IMR-90 (cell line): ENCODE data around the gene MPL. TPM values are rescaled to one million over a fixed set of nuclear protein-coding genes. Genes with fewer than 3 reads are reported as not detected.

Experiments
- ATAC-seq: fragments of 200-7000 bp; cut with Tn5 transposase; 2 replicates; pipeline ENCODE4 v1.9.1; 2020; ENCODE audit warnings: low read depth, mild to moderate bottlenecking, moderate library complexity
- BruUV-seq: library from RNA; stranded (reverse); fragments of 400-500 nt; replicated peaks from 2 replicates; lab custom pipeline; 2021; lab: Mats Ljungman, UMichigan
- CTCF ChIA-PET: fragments of 300-600 bp; formaldehyde crosslinking; extraction: SDS; loops from one replicate; lab custom pipeline; 2021; ENCODE audit warnings: antibody characterized with exemption; lab: Yijun Ruan, JAX
- POLR2A ChIA-PET: fragments of 300-600 bp; sonication (Branson Sonifier 250); formaldehyde crosslinking; loops from one replicate; lab custom pipeline; 2022; ENCODE audit warnings: antibody characterized with exemption; ENCODE audit not compliant: unreplicated experiment; lab: Charles Lee
- DNase-seq: peaks from one replicate; pipeline ENCODE4 v3.0.0; 2013
- H2AFZ ChIP-seq: replicated peaks from 2 replicates; pipeline ENCODE3; 2013; ENCODE audit warnings: low read length, mild to moderate bottlenecking; ENCODE audit not compliant: poor library complexity
- H2AK5ac ChIP-seq: 2 replicates; pipeline ENCODE4 v1.6.1; 2013; ENCODE audit warnings: low read depth, low read length, inconsistent platforms
- H2AK9ac ChIP-seq: replicated peaks from 2 replicates; pipeline ENCODE3; 2013; ENCODE audit warnings: mild to moderate bottlenecking, low read depth, low read length, moderate library complexity; ENCODE audit not compliant: poor library complexity
- H2BK120ac ChIP-seq: 2 replicates; pipeline ENCODE4 v1.6.1; 2013; ENCODE audit warnings: low read depth, low read length, inconsistent platforms
- H2BK15ac ChIP-seq: 3 replicates; pipeline ENCODE4 v1.6.1; 2013; ENCODE audit warnings: low read depth, low read length, inconsistent platforms
- H2BK20ac ChIP-seq: 2 replicates; pipeline ENCODE4 v1.6.1; 2013; ENCODE audit warnings: low read depth, mild to moderate bottlenecking, inconsistent platforms, low read length, moderate library complexity
- H2BK5ac ChIP-seq: 2 replicates; pipeline ENCODE4 v1.6.1; 2013; ENCODE audit warnings: mild to moderate bottlenecking, low read depth, low read length, inconsistent platforms; ENCODE audit not compliant: poor library complexity, severe bottlenecking
- H3K14ac ChIP-seq: replicated peaks from 2 replicates; pipeline ENCODE4 v1.6.1; 2013; ENCODE audit warnings: low read depth, low read length, inconsistent platforms
- H3K18ac ChIP-seq: 2 replicates; pipeline ENCODE4 v1.6.1; 2013; ENCODE audit warnings: low read depth, low read length, control low read depth
- H3K23ac ChIP-seq: 2 replicates; pipeline ENCODE4 v1.6.1; 2013; ENCODE audit warnings: low read depth, low read length, inconsistent platforms
- H3K27ac ChIP-seq: 2 replicates; pipeline ENCODE4 v1.5.1; 2013; ENCODE audit warnings: mild to moderate bottlenecking, control low read depth, low read length; ENCODE audit not compliant: insufficient read depth
- H3K27me3 ChIP-seq: 2 replicates; pipeline ENCODE4 v1.6.1; 2013; ENCODE audit warnings: low read length; ENCODE audit not compliant: control insufficient read depth, insufficient read depth
- H3K36me3 ChIP-seq: 2 replicates; pipeline ENCODE4 v1.6.1; 2013; ENCODE audit warnings: low read length, mixed read lengths; ENCODE audit not compliant: control insufficient read depth, insufficient read depth
- H3K4ac ChIP-seq: 2 replicates; pipeline ENCODE4 v1.6.1; 2013; ENCODE audit warnings: low read depth, low read length, inconsistent platforms
- H3K4me1 ChIP-seq: 2 replicates; pipeline ENCODE4 v1.6.1; 2013; ENCODE audit warnings: low read length, mixed read lengths; ENCODE audit not compliant: control insufficient read depth, insufficient read depth
- H3K4me2 ChIP-seq: 2 replicates; pipeline ENCODE4 v1.6.1; 2013; ENCODE audit warnings: low read depth, mild to moderate bottlenecking, control low read depth, low read length, moderate library complexity
- H3K4me3 ChIP-seq: 2 replicates; pipeline ENCODE4 v1.5.1; 2013; ENCODE audit warnings: low read depth, mild to moderate bottlenecking, control low read depth, low read length, moderate library complexity; ENCODE audit not compliant: insufficient read depth
- H3K56ac ChIP-seq: 2 replicates; pipeline ENCODE4 v1.6.1; 2013; ENCODE audit warnings: low read length, inconsistent platforms; ENCODE audit not compliant: insufficient read depth; ENCODE audit errors: extremely low read depth
- H3K79me1 ChIP-seq, 2 experiments: 2 replicates each; pipeline ENCODE4 v1.6.1; 2013; ENCODE audit warnings: low read length in 2 of 2, inconsistent platforms in 1 of 2, low read depth in 1 of 2
- H3K9ac ChIP-seq: 2 replicates; pipeline ENCODE4 v1.6.1; 2013; ENCODE audit warnings: low read depth, low read length, control low read depth
- H3K9me1 ChIP-seq: 2 replicates; pipeline ENCODE4 v1.6.1; 2013; ENCODE audit warnings: low read length, inconsistent platforms; ENCODE audit not compliant: insufficient read depth
- H3K9me3 ChIP-seq: 2 replicates; pipeline ENCODE4 v1.6.1; 2013; ENCODE audit warnings: low read length; ENCODE audit not compliant: control insufficient read depth, insufficient read depth
- H4K20me1 ChIP-seq: 2 replicates; pipeline ENCODE4 v1.6.1; 2013; ENCODE audit warnings: low read length, inconsistent platforms; ENCODE audit not compliant: insufficient read depth
- H4K5ac ChIP-seq: 2 replicates; pipeline ENCODE4 v1.6.1; 2013; ENCODE audit warnings: mild to moderate bottlenecking, low read depth, low read length, control low read depth
- H4K8ac ChIP-seq, 2 experiments: 2 replicates each; pipeline ENCODE4 v1.6.1; 2013; ENCODE audit warnings: low read depth in 2 of 2, low read length in 2 of 2, control low read depth in 1 of 2, inconsistent platforms in 1 of 2
- H4K91ac ChIP-seq: 2 replicates; pipeline ENCODE4 v1.6.1; 2013; ENCODE audit warnings: low read depth, low read length, inconsistent platforms; ENCODE audit not compliant: insufficient read depth
- CEBPB ChIP-seq: IDR thresholded peaks from 2 replicates; pipeline ENCODE4 v1.6.1; 2012; ENCODE audit warnings: low read depth, low read length, improper control_type of control experiment
- CHD1 ChIP-seq: IDR thresholded peaks from 2 replicates; pipeline ENCODE4 v1.6.1; 2012; ENCODE audit warnings: low read depth, low read length, improper control_type of control experiment
- FOS ChIP-seq: fragments of 150-350 bp; IDR thresholded peaks from 2 replicates; pipeline ENCODE4 v1.6.1; 2016; ENCODE audit warnings: low read depth, low read length
- MAFK ChIP-seq: IDR thresholded peaks from 2 replicates; pipeline ENCODE4 v1.6.1; 2012; ENCODE audit warnings: low read depth, low read length, improper control_type of control experiment
- MXI1 ChIP-seq: IDR thresholded peaks from 2 replicates; pipeline ENCODE4 v1.6.1; 2012; ENCODE audit warnings: low read depth, mild to moderate bottlenecking, low read length, moderate library complexity, borderline replicate concordance
- NFE2L2 ChIP-seq: fragments of 150-350 bp; IDR thresholded peaks from 2 replicates; pipeline ENCODE4 v1.6.1; 2016; ENCODE audit warnings: low read depth, mild to moderate bottlenecking, low read length
- POLR2A ChIP-seq: IDR thresholded peaks from 2 replicates; pipeline ENCODE4 v1.6.1; 2012; ENCODE audit warnings: mild to moderate bottlenecking, low read depth, low read length
- RAD21 ChIP-seq: IDR thresholded peaks from 2 replicates; pipeline ENCODE4 v1.6.1; 2012; ENCODE audit warnings: low read length, improper control_type of control experiment
- RCOR1 ChIP-seq: IDR thresholded peaks from 2 replicates; pipeline ENCODE4 v1.6.1; 2012; ENCODE audit warnings: mild to moderate bottlenecking, low read length, improper control_type of control experiment; ENCODE audit not compliant: insufficient replicate concordance
- RFX5 ChIP-seq: IDR thresholded peaks from 2 replicates; pipeline ENCODE4 v1.8.0; 2012; ENCODE audit warnings: low read depth, mild to moderate bottlenecking, low read length, moderate library complexity
- SMC3 ChIP-seq: fragments of 150-350 bp; IDR thresholded peaks from 2 replicates; pipeline ENCODE4 v1.6.1; 2016; ENCODE audit warnings: low read depth, mild to moderate bottlenecking, antibody characterized with exemption, low read length, moderate library complexity
- WGBS, 2 experiments: methylation state at CpG; one replicate each; pipeline versions ENCODE4 v1.1.5 to v1.1.7; 2013; ENCODE audit warnings: missing lambda C conversion rate in 2 of 2; ENCODE audit not compliant: insufficient read length in 1 of 2; ENCODE audit errors: extremely low coverage in 2 of 2; 5-methylcytosine and 5-hydroxymethylcytosine counted together
- dilution Hi-C: fragments of 300-500 bp; cut with HindIII; formaldehyde crosslinking; loops from one replicate; pipeline ENCODE4 v1.14.3; 2018; ENCODE audit warnings: low sequenced_read_pairs; ENCODE audit not compliant: unreplicated experiment
- in situ Hi-C: fragments of 300-500 bp; cut with MboI; formaldehyde crosslinking; loops from 3 replicates; pipeline ENCODE4 v1.14.3; 2019; ENCODE audit warnings: low sequenced_read_pairs, inconsistent platforms, mixed read lengths
- intact Hi-C: fragments of 100-400 bp; cut with micrococcal nuclease; formaldehyde crosslinking; loops from 2 replicates; pipeline ENCODE4 v1.10.0; 2022
- polyA plus RNA-seq, 3 experiments: library from polyadenylated mRNA; depleted of rRNA; stranded (reverse); fragments of >200 nt; gene quantifications; 2 replicates each; pipeline ENCODE4 v1.2.3, GENCODE V29; 2012; ENCODE audit warnings: low replicate concordance in 1 of 3
- total RNA-seq: library from RNA; depleted of rRNA; stranded (reverse); fragments of >200 nt; gene quantifications from 2 replicates; pipeline ENCODE4 v1.2.3, GENCODE V29; 2012
- TF ChIP-seq, protein P1 (sequence below): fragments of 150-350 bp; IDR thresholded peaks from 2 replicates; pipeline ENCODE4 v1.6.1; 2016; ENCODE audit warnings: low read depth, mild to moderate bottlenecking, low read length, moderate library complexity, borderline replicate concordance
- TF ChIP-seq, protein P2 (sequence below): conservative IDR thresholded peaks from 2 replicates; pipeline ENCODE4 v1.5.1; 2012; ENCODE audit warnings: mild to moderate bottlenecking, low read depth, low read length, improper control_type of control experiment
- TF ChIP-seq, protein P3 (sequence below): fragments of 150-350 bp; IDR thresholded peaks from 2 replicates; pipeline ENCODE4 v1.6.1; 2017; ENCODE audit warnings: mild to moderate bottlenecking, antibody characterized with exemption, low read length, low read depth

Gene MPL
- total and polyA plus RNA-seq, 2 of the 4 experiments (the other 2 are of a cell fraction), result 0.12 TPM; not detected in 1

DNA sequence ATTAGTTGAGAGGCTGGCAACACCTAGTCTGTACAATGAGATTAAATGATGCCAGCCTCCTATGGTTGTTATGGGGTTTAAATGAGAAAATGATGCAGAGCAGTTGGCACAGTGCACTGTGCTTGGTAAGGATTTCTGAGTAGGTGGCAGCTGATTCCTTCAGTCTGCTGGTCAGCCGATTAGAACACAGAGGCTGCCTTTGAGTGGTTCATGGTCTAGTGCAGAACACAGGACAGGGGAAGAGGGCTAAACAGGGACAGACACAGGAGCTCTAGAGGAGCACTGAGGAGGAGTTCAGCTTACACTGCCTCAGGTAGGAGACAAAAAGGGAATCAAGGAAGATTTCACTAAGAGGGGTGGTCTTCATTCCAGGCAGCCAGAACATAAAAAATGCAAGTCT, 35.4 kb upstream of the MPL start:
- Histone ChIP-seq H3K9ac (no peak overlapping the region), H3K4ac (no peak overlapping the region), H2AK5ac (no peak overlapping the region), H3K18ac (no peak overlapping the region), H3K36me3 (no peaks in the 10 kb centered on the region), H2AK9ac (no peak overlapping the region), H2BK5ac (no peak overlapping the region), H4K20me1 (no peaks in the 10 kb centered on the region), H3K27ac (no peak overlapping the region), H3K4me1 (peaks cover 4% of the 10 kb centered on the region; the same call in 1 of the 2 replicates), H4K8ac (no peak overlapping the region), H3K4me3 (no peak overlapping the region), H4K5ac (no peak overlapping the region), H3K79me1 (no peaks in the 10 kb centered on the region), H3K9me1 (no peaks in the 10 kb centered on the region), H2BK15ac (no peak overlapping the region), H4K91ac (no peak overlapping the region), H3K56ac (no peak overlapping the region), H3K4me2 (no peak overlapping the region), H2BK20ac (no peak overlapping the region), H3K23ac (no peak overlapping the region), H3K9me3 (no peaks in the 10 kb centered on the region), H3K27me3 (peaks cover 6% of the 10 kb centered on the region; the same call in 1 of the 2 replicates), H3K14ac (no peak overlapping the region), H2AFZ (no peak overlapping the region), H2BK120ac (no peak overlapping the region)
- intact Hi-C loops, result no loop called here
- CTCF ChIA-PET, result no interaction called here
- dilution Hi-C loops, result no loop called here
- DNase-seq, result no peak
- no peak for ATAC-seq
- TF ChIP-seq, protein P1, sequence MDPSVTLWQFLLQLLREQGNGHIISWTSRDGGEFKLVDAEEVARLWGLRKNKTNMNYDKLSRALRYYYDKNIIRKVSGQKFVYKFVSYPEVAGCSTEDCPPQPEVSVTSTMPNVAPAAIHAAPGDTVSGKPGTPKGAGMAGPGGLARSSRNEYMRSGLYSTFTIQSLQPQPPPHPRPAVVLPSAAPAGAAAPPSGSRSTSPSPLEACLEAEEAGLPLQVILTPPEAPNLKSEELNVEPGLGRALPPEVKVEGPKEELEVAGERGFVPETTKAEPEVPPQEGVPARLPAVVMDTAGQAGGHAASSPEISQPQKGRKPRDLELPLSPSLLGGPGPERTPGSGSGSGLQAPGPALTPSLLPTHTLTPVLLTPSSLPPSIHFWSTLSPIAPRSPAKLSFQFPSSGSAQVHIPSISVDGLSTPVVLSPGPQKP, result no peak
- TF ChIP-seq FOS (no peak), POLR2A (no peak), NFE2L2 (no peak), RAD21 (no peak), SMC3 (no peak), RCOR1 (no peak), MAFK (no peak), CEBPB (no peak), CHD1 (no peak), MXI1 (no peak), RFX5 (no peak)
- TF ChIP-seq, protein P2, sequence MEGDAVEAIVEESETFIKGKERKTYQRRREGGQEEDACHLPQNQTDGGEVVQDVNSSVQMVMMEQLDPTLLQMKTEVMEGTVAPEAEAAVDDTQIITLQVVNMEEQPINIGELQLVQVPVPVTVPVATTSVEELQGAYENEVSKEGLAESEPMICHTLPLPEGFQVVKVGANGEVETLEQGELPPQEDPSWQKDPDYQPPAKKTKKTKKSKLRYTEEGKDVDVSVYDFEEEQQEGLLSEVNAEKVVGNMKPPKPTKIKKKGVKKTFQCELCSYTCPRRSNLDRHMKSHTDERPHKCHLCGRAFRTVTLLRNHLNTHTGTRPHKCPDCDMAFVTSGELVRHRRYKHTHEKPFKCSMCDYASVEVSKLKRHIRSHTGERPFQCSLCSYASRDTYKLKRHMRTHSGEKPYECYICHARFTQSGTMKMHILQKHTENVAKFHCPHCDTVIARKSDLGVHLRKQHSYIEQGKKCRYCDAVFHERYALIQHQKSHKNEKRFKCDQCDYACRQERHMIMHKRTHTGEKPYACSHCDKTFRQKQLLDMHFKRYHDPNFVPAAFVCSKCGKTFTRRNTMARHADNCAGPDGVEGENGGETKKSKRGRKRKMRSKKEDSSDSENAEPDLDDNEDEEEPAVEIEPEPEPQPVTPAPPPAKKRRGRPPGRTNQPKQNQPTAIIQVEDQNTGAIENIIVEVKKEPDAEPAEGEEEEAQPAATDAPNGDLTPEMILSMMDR, result no peak
- TF ChIP-seq, protein P3, sequence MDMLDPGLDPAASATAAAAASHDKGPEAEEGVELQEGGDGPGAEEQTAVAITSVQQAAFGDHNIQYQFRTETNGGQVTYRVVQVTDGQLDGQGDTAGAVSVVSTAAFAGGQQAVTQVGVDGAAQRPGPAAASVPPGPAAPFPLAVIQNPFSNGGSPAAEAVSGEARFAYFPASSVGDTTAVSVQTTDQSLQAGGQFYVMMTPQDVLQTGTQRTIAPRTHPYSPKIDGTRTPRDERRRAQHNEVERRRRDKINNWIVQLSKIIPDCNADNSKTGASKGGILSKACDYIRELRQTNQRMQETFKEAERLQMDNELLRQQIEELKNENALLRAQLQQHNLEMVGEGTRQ, result no peak
- in situ Hi-C loops, result no loop called here
- BruUV-seq, result no TSS peak
- POLR2A ChIA-PET, result no interaction called here
- no CpG with 5 or more reads among the region's 1 CpG for whole genome bisulfite sequencing, 2 experiments
